GM23338 (cell line): ENCODE measurements around the gene MTHFD2L. TPM values are rescaled to one million over a fixed set of nuclear protein-coding genes. Genes with fewer than 3 reads are reported as not detected.

Source experiments
- ATAC-seq: fragments of 200-7000 bp; cut with Tn5 transposase; 3 replicates; pipeline ENCODE4 v1.9.1; 2020
- DNase-seq: peaks from one replicate; pipeline ENCODE4 v3.0.0-alpha.2; 2015; ENCODE audit warnings: low spot score
- H2AFZ ChIP-seq: fragments of 200-600 bp; sonication (generic); 2 replicates; pipeline ENCODE4 v1.8.0; 2016; ENCODE audit warnings: antibody characterized with exemption, mild to moderate bottlenecking, moderate library complexity
- H3F3A ChIP-seq: fragments of 200-600 bp; sonication (generic); replicated peaks from 2 replicates; pipeline ENCODE4 v1.8.0; 2017; ENCODE audit warnings: antibody characterized with exemption, mixed run types, low read depth
- H3K27ac ChIP-seq: fragments of 200-600 bp; sonication (generic); 2 replicates; pipeline ENCODE4 v1.6.1; 2016; ENCODE audit warnings: low read depth
- H3K27me3 ChIP-seq: fragments of 200-600 bp; sonication (generic); 2 replicates; pipeline ENCODE4 v1.8.0; 2016; ENCODE audit warnings: mild to moderate bottlenecking, mixed run types, moderate library complexity; ENCODE audit not compliant: insufficient read depth
- H3K36me3 ChIP-seq: fragments of 200-600 bp; sonication (generic); 2 replicates; pipeline ENCODE4 v1.8.0; 2016; ENCODE audit warnings: mild to moderate bottlenecking; ENCODE audit not compliant: insufficient read depth
- H3K4me1 ChIP-seq: fragments of 200-600 bp; sonication (generic); 2 replicates; pipeline ENCODE4 v1.8.0; 2016; ENCODE audit warnings: mild to moderate bottlenecking, moderate library complexity; ENCODE audit not compliant: insufficient read depth
- H3K4me2 ChIP-seq: fragments of 200-600 bp; sonication (generic); 2 replicates; pipeline ENCODE4 v1.7.1; 2017; ENCODE audit warnings: mixed run types
- H3K4me3 ChIP-seq: fragments of 200-600 bp; sonication (generic); 2 replicates; pipeline ENCODE4 v1.6.1; 2016; ENCODE audit warnings: mixed run types
- H3K79me2 ChIP-seq: fragments of 200-600 bp; sonication (generic); replicated peaks from 2 replicates; pipeline ENCODE4 v1.8.0; 2017; ENCODE audit warnings: mild to moderate bottlenecking; ENCODE audit not compliant: insufficient read depth
- H3K9me2 ChIP-seq: fragments of 200-600 bp; sonication (generic); 2 replicates; pipeline ENCODE4 v1.8.0; 2017; ENCODE audit not compliant: insufficient read depth
- H4K20me1 ChIP-seq: fragments of 200-600 bp; sonication (generic); replicated peaks from 2 replicates; pipeline ENCODE4 v1.8.0; 2017; ENCODE audit warnings: mild to moderate bottlenecking; ENCODE audit not compliant: insufficient read depth
- H3K27ac Mint-ChIP-seq: 2 replicates; pipeline ENCODE4 v1.8.0; 2020; ENCODE audit warnings: inconsistent platforms, mild to moderate bottlenecking, moderate library complexity, mixed read lengths
- H3K27me3 Mint-ChIP-seq: 3 replicates; pipeline ENCODE4 v1.8.0; 2022; ENCODE audit warnings: low read depth, mild to moderate bottlenecking, moderate library complexity, mixed read lengths, inconsistent platforms; ENCODE audit not compliant: insufficient read depth, poor library complexity
- H3K36me3 Mint-ChIP-seq: 3 replicates; pipeline ENCODE4 v1.8.0; 2021; ENCODE audit warnings: low read depth, mild to moderate bottlenecking, inconsistent platforms, moderate library complexity, mixed read lengths
- H3K4me1 Mint-ChIP-seq: 3 replicates; pipeline ENCODE4 v1.8.0; 2020; ENCODE audit warnings: mild to moderate bottlenecking, inconsistent platforms, mixed read lengths
- H3K4me3 Mint-ChIP-seq: 3 replicates; pipeline ENCODE4 v1.8.0; 2021; ENCODE audit warnings: moderate library complexity, mild to moderate bottlenecking, inconsistent platforms, mixed read lengths
- H3K9me3 Mint-ChIP-seq: 3 replicates; pipeline ENCODE4 v1.8.0; 2020; ENCODE audit warnings: moderate library complexity, mild to moderate bottlenecking, inconsistent platforms, mixed read lengths
- CREB1 ChIP-seq: fragments of 250-450 bp; sonication (Bioruptor Pico); IDR thresholded peaks from 2 replicates; pipeline ENCODE4 v1.5.0; 2020; ENCODE audit warnings: low read depth, mild to moderate bottlenecking, moderate library complexity
- EZH2 ChIP-seq: fragments of 200-600 bp; sonication (generic); IDR thresholded peaks from one replicate; pipeline ENCODE4 v1.8.0; 2017; ENCODE audit warnings: antibody characterized with exemption, mild to moderate bottlenecking, low read depth; ENCODE audit not compliant: unreplicated experiment
- JUNB ChIP-seq: IDR thresholded peaks from one replicate; pipeline ENCODE4 v1.6.1; 2016; ENCODE audit warnings: antibody characterized with exemption; ENCODE audit not compliant: unreplicated experiment
- NANOG ChIP-seq: IDR thresholded peaks from 2 replicates; pipeline ENCODE4 v1.6.1; 2016; ENCODE audit warnings: antibody characterized with exemption, borderline replicate concordance
- POLR2AphosphoS5 ChIP-seq: IDR thresholded peaks from 2 replicates; pipeline ENCODE4 v1.6.1; 2016; ENCODE audit warnings: antibody characterized with exemption, low read depth
- STAT1 ChIP-seq: IDR thresholded peaks from one replicate; pipeline ENCODE4 v1.6.1; 2016; ENCODE audit warnings: antibody characterized with exemption; ENCODE audit not compliant: unreplicated experiment
- ZNF114 ChIP-seq: fragments of 250-450 bp; sonication (Bioruptor Pico); IDR thresholded peaks from 2 replicates; pipeline ENCODE4 v1.5.0; 2020; ENCODE audit warnings: mild to moderate bottlenecking, moderate library complexity
- polyA plus RNA-seq: library from polyadenylated mRNA; unstranded; fragments of >200 nt; fragmentation: Nextera tagmentation; extraction: Ambion mirVana; gene quantifications from 2 replicates; pipeline ENCODE4 v1.2.1, GENCODE V29; 2016
- total RNA-seq: library from RNA; depleted of rRNA; stranded (reverse); fragments of >200 nt; shearing (Covaris generic); gene quantifications from 2 replicates; pipeline ENCODE4 v1.2.3, GENCODE V29; 2014
- TF ChIP-seq, protein P1 (sequence below), 2 experiments: fragments of 200-600 bp in 1 of 2; sonication (generic) in 1 of 2; conservative IDR thresholded peaks; 2 replicates each; pipeline versions ENCODE4 v1.5.1 to v1.6.1; 2016 to 2017; ENCODE audit warnings: antibody characterized with exemption in 2 of 2, low read depth in 2 of 2, mild to moderate bottlenecking in 2 of 2, moderate library complexity in 1 of 2
- TF ChIP-seq, protein P2 (sequence below): fragments of 250-450 bp; sonication (Bioruptor Pico); IDR thresholded peaks from 2 replicates; pipeline ENCODE4 v1.5.0; 2020; ENCODE audit warnings: mild to moderate bottlenecking, moderate library complexity
- TF ChIP-seq, protein P3 (sequence below): IDR thresholded peaks from one replicate; pipeline ENCODE4 v1.6.1; 2018; ENCODE audit warnings: antibody characterized with exemption; ENCODE audit not compliant: unreplicated experiment
- TF ChIP-seq, protein P4 (sequence below): IDR thresholded peaks from 2 replicates; pipeline ENCODE4 v1.6.1; 2016; ENCODE audit warnings: antibody characterized with exemption

Gene MTHFD2L
- total and polyA plus RNA-seq, 2 experiments from 2014 or later: 24.4 to 35.7 TPM

DNA sequence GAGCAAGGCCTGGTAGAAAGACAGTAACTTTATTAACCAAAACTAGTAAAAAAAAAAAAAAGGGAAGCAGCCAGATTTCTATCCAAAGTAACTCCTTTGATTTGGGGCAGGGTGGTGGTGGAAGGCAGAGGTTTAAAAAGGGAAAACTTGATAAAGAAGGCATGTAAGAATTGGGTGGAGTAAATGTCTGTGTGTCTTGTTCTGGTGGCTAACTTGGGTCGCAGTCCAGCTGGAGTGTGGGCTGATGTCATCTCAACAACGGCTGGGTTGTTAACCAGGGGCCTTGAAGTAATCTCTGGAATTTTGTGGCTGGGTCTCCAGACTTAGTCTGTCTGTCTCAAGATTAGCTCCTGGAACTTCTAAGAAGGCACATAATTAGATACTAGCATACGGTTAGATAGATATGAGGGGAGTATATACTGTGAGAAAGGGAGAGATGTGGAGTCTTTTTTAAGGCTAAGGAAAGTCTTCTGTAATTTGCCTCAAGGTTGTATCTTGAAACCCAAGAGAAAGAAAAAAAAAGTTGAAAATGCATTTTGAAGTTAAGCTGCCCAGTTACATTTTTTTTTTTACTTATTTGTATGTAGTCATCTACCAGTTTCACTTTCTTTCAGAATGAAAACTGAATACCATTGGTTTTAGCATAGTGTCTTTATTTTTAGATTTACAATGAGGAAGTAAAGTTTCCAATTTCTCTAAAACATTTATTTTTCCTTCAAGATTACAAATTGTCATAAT lies 48.3 kb downstream of the MTHFD2L start:
- peak overlapping the region; percentile 8 for H3K27ac Mint-ChIP-seq
- peaks cover 1% of the 10 kb centered on the region for H3K27me3 Mint-ChIP-seq
- DNase-seq (no peak), ATAC-seq (no peak)
- no peaks in the 10 kb centered on the region; the same call in 2 of the 3 replicates for H3K36me3 Mint-ChIP-seq
- TF ChIP-seq ZNF114 (CRISPR knock-in tag) (no peak), CREB1 (CRISPR knock-in tag) (no peak), NANOG (no peak), EZH2 (no peak), POLR2AphosphoS5 (no peak), STAT1 (no peak), JUNB (no peak)
- TF ChIP-seq, protein P1, sequence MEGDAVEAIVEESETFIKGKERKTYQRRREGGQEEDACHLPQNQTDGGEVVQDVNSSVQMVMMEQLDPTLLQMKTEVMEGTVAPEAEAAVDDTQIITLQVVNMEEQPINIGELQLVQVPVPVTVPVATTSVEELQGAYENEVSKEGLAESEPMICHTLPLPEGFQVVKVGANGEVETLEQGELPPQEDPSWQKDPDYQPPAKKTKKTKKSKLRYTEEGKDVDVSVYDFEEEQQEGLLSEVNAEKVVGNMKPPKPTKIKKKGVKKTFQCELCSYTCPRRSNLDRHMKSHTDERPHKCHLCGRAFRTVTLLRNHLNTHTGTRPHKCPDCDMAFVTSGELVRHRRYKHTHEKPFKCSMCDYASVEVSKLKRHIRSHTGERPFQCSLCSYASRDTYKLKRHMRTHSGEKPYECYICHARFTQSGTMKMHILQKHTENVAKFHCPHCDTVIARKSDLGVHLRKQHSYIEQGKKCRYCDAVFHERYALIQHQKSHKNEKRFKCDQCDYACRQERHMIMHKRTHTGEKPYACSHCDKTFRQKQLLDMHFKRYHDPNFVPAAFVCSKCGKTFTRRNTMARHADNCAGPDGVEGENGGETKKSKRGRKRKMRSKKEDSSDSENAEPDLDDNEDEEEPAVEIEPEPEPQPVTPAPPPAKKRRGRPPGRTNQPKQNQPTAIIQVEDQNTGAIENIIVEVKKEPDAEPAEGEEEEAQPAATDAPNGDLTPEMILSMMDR (conservative IDR thresholded peaks at IDR 0.05; ENCODE audit: low read depth in 2 of 2): no peak
- TF ChIP-seq, protein P2, sequence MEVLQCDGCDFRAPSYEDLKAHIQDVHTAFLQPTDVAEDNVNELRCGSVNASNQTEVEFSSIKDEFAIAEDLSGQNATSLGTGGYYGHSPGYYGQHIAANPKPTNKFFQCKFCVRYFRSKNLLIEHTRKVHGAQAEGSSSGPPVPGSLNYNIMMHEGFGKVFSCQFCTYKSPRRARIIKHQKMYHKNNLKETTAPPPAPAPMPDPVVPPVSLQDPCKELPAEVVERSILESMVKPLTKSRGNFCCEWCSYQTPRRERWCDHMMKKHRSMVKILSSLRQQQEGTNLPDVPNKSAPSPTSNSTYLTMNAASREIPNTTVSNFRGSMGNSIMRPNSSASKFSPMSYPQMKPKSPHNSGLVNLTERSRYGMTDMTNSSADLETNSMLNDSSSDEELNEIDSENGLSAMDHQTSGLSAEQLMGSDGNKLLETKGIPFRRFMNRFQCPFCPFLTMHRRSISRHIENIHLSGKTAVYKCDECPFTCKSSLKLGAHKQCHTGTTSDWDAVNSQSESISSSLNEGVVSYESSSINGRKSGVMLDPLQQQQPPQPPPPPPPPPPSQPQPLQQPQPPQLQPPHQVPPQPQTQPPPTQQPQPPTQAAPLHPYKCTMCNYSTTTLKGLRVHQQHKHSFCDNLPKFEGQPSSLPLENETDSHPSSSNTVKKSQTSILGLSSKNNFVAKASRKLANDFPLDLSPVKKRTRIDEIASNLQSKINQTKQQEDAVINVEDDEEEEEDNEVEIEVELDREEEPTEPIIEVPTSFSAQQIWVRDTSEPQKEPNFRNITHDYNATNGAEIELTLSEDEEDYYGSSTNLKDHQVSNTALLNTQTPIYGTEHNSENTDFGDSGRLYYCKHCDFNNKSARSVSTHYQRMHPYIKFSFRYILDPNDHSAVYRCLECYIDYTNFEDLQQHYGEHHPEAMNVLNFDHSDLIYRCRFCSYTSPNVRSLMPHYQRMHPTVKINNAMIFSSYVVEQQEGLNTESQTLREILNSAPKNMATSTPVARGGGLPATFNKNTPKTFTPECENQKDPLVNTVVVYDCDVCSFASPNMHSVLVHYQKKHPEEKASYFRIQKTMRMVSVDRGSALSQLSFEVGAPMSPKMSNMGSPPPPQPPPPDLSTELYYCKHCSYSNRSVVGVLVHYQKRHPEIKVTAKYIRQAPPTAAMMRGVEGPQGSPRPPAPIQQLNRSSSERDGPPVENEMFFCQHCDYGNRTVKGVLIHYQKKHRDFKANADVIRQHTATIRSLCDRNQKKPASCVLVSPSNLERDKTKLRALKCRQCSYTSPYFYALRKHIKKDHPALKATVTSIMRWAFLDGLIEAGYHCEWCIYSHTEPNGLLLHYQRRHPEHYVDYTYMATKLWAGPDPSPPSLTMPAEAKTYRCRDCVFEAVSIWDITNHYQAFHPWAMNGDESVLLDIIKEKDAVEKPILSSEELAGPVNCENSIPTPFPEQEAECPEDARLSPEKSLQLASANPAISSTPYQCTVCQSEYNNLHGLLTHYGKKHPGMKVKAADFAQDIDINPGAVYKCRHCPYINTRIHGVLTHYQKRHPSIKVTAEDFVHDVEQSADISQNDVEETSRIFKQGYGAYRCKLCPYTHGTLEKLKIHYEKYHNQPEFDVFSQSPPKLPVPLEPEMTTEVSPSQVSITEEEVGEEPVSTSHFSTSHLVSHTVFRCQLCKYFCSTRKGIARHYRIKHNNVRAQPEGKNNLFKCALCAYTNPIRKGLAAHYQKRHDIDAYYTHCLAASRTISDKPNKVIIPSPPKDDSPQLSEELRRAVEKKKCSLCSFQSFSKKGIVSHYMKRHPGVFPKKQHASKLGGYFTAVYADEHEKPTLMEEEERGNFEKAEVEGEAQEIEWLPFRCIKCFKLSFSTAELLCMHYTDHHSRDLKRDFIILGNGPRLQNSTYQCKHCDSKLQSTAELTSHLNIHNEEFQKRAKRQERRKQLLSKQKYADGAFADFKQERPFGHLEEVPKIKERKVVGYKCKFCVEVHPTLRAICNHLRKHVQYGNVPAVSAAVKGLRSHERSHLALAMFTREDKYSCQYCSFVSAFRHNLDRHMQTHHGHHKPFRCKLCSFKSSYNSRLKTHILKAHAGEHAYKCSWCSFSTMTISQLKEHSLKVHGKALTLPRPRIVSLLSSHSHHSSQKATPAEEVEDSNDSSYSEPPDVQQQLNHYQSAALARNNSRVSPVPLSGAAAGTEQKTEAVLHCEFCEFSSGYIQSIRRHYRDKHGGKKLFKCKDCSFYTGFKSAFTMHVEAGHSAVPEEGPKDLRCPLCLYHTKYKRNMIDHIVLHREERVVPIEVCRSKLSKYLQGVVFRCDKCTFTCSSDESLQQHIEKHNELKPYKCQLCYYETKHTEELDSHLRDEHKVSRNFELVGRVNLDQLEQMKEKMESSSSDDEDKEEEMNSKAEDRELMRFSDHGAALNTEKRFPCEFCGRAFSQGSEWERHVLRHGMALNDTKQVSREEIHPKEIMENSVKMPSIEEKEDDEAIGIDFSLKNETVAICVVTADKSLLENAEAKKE (CRISPR knock-in tag): no peak
- TF ChIP-seq, protein P3, sequence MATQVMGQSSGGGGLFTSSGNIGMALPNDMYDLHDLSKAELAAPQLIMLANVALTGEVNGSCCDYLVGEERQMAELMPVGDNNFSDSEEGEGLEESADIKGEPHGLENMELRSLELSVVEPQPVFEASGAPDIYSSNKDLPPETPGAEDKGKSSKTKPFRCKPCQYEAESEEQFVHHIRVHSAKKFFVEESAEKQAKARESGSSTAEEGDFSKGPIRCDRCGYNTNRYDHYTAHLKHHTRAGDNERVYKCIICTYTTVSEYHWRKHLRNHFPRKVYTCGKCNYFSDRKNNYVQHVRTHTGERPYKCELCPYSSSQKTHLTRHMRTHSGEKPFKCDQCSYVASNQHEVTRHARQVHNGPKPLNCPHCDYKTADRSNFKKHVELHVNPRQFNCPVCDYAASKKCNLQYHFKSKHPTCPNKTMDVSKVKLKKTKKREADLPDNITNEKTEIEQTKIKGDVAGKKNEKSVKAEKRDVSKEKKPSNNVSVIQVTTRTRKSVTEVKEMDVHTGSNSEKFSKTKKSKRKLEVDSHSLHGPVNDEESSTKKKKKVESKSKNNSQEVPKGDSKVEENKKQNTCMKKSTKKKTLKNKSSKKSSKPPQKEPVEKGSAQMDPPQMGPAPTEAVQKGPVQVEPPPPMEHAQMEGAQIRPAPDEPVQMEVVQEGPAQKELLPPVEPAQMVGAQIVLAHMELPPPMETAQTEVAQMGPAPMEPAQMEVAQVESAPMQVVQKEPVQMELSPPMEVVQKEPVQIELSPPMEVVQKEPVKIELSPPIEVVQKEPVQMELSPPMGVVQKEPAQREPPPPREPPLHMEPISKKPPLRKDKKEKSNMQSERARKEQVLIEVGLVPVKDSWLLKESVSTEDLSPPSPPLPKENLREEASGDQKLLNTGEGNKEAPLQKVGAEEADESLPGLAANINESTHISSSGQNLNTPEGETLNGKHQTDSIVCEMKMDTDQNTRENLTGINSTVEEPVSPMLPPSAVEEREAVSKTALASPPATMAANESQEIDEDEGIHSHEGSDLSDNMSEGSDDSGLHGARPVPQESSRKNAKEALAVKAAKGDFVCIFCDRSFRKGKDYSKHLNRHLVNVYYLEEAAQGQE: no peak
- TF ChIP-seq, protein P4, sequence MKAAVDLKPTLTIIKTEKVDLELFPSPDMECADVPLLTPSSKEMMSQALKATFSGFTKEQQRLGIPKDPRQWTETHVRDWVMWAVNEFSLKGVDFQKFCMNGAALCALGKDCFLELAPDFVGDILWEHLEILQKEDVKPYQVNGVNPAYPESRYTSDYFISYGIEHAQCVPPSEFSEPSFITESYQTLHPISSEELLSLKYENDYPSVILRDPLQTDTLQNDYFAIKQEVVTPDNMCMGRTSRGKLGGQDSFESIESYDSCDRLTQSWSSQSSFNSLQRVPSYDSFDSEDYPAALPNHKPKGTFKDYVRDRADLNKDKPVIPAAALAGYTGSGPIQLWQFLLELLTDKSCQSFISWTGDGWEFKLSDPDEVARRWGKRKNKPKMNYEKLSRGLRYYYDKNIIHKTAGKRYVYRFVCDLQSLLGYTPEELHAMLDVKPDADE: no peak
- Histone ChIP-seq H3K4me1 (no peaks in the 10 kb centered on the region; the same call in 1 of the 2 replicates), H3K79me2 (no peaks in the 10 kb centered on the region), H3K4me3 (no peak overlapping the region), H2AFZ (no peak overlapping the region), H3K4me2 (no peak overlapping the region), H3K27ac (no peak overlapping the region), H3F3A (no peaks in the 10 kb centered on the region), H3K9me2 (0 out of 2 replicates have a peak, but pooled peaks cover 2% of the 10 kb centered on the region), H3K27me3 (no peaks in the 10 kb centered on the region), H4K20me1 (no peaks in the 10 kb centered on the region), H3K36me3 (no peaks in the 10 kb centered on the region)
- peaks cover 8% of the 10 kb centered on the region; the same call in 2 of the 3 replicates for H3K4me1 Mint-ChIP-seq
- no peaks in the 10 kb centered on the region for H3K9me3 Mint-ChIP-seq
- H3K4me3 Mint-ChIP-seq: no peak overlapping the region
